Inflammatory macrophage treated with lipopolysaccharide for 4 hours (primary cell): ENCODE results near the gene DISP3.

ENCODE experiments used
- DNase-seq: peaks from one replicate; pipeline ENCODE4 v3.0.0-alpha.2; 2020

The DISP3 gene

GRCh38 chr1:11550664-11551283, 71.8 kb downstream of the DISP3 start:
- peak; percentile 9 for DNase-seq

- no peak for DNase-seq
Measured at GRCh38 chr1:11558276-11558675, 79.3 kb downstream of the DISP3 start.

- no peak for DNase-seq
Measured at GRCh38 chr1:11558871-11559590, 80.1 kb downstream of the DISP3 start.

GRCh38 chr1:11559591-11559970, 80.6 kb downstream of the DISP3 start:
- DNase-seq = no peak

- DNase-seq = no peak
Measured at GRCh38 chr1:11560061-11560460, 81.1 kb downstream of the DISP3 start.

- no peak for DNase-seq
Measured at GRCh38 chr1:11561740-11562139, 82.8 kb downstream of the DISP3 start.

- DNase-seq = no peak
Measured at GRCh38 chr1:11562664-11563063, 83.7 kb downstream of the DISP3 start.

GRCh38 chr1:11563560-11564069, 84.7 kb downstream of the DISP3 start:
- DNase-seq = peak; percentile 33

GRCh38 chr1:11564237-11564636, 85.3 kb downstream of the DISP3 start:
- DNase-seq = no peak

GRCh38 chr1:11566042-11566850, 87.3 kb downstream of the DISP3 start:
- DNase-seq = no peak

GRCh38 chr1:11567244-11568065, 88.5 kb downstream of the DISP3 start:
- DNase-seq = no peak

- no peak for DNase-seq
Measured at GRCh38 chr1:11568687-11569086, 89.7 kb downstream of the DISP3 start.

GRCh38 chr1:11569551-11569950, 90.6 kb downstream of the DISP3 start:
- no peak for DNase-seq

GRCh38 chr1:11569954-11570353, 91.0 kb downstream of the DISP3 start:
- no peak for DNase-seq

- no peak for DNase-seq
Measured at GRCh38 chr1:11570821-11571380, 91.9 kb downstream of the DISP3 start.

- DNase-seq = no peak
Measured at GRCh38 chr1:11571906-11572616, 93.1 kb downstream of the DISP3 start.

GRCh38 chr1:11573116-11573692, 94.2 kb downstream of the DISP3 start:
- no peak for DNase-seq

- no peak for DNase-seq
Measured at GRCh38 chr1:11575553-11575952, 96.6 kb downstream of the DISP3 start.

GRCh38 chr1:11576109-11576875, 97.3 kb downstream of the DISP3 start:
- DNase-seq = no peak

GRCh38 chr1:11578004-11578403, 99.0 kb downstream of the DISP3 start:
- no peak for DNase-seq

- no peak for DNase-seq
Measured at GRCh38 chr1:11579506-11579905, 100.6 kb downstream of the DISP3 start.
